Measurements from ENCODE around the gene DISC1. TPM values are rescaled to one million over a fixed set of nuclear protein-coding genes. Genes with fewer than 3 reads are reported as not detected.

DISC1 gene
- total RNA-seq, 1 experiment from 2014 or later: 1.8 TPM

- Histone ChIP-seq H4K20me1 (ENCODE audit: insufficient read depth) (no peaks in the 10 kb centered on the region), H3K4me1 (ENCODE audit: control insufficient read depth in 1 of 2, insufficient read depth in 2 of 2, low read length in 2 of 2) (no peaks in the 10 kb centered on the region), H3K4me2 (ENCODE audit: low read length) (no peak overlapping the region), H3K9ac (ENCODE audit: low read length) (no peak overlapping the region), H3K79me2 (ENCODE audit: insufficient read depth, low read length) (no peaks in the 10 kb centered on the region), H3K9me3 (ENCODE audit: control insufficient read depth in 1 of 2, insufficient read depth in 1 of 2, low read depth in 1 of 2, low read length in 2 of 2) (no peaks in the 10 kb centered on the region), H2AFZ (ENCODE audit: low read depth, low read length, poor library complexity, severe bottlenecking) (peak overlapping the region; percentile 52), H3K36me3 (ENCODE audit: control insufficient read depth in 1 of 2, insufficient read depth in 2 of 2, low read length in 2 of 2) (no peaks in the 10 kb centered on the region), H3K27ac (ENCODE audit: low read depth, low read length) (no peak overlapping the region), H3K4me3 (replicated peaks in 1 of 2; ENCODE audit: low read depth in 1 of 2, low read length in 2 of 2) (no peak overlapping the region), H3K27me3 (ENCODE audit: insufficient read depth, low read length) (no peaks in the 10 kb centered on the region), H3K9me2 (ENCODE audit: insufficient read depth) (no peaks in the 10 kb centered on the region)
- POLR2A ChIA-PET: no interaction called here
- no peak for TF ChIP-seq ATF3 (IDR thresholded peaks at IDR 0.05)
- TF ChIP-seq CTCF (IDR thresholded peaks at IDR 0.05 in 2 of 3, conservative IDR thresholded peaks at IDR 0.05 in 1 of 3; ENCODE audit: borderline replicate concordance in 1 of 3, insufficient read depth in 1 of 3, low read depth in 2 of 3, low read length in 2 of 3): peak; percentile 27 to 98 (median 97); a peak in 5 of 6 replicates
- TF ChIP-seq FOSL1 (IDR thresholded peaks at IDR 0.05; ENCODE audit: low read depth): no peak
- no peak for TF ChIP-seq POLR2AphosphoS5 (IDR thresholded peaks at IDR 0.05; ENCODE audit: low read depth, low read length)
- TF ChIP-seq RAD21 (IDR thresholded peaks at IDR 0.05; ENCODE audit: low read depth): peak; percentile 25; the same call in 1 of the 2 replicates
- TF ChIP-seq SP1 (IDR thresholded peaks at IDR 0.05; ENCODE audit: low read depth): no peak
- intact Hi-C loops (cut with micrococcal nuclease): no loop called here
- ATAC-seq (peak; percentile 100), DNase-seq (ENCODE audit: low read depth, low spot score) (peak; percentile 15)
- CTCF ChIA-PET: interaction anchor here (0.9 kb wide), 1 partner anchor 16 kb away, joined by 3 read pairs; no protein-coding TSS in a partner anchor
- BruUV-seq (replicated peaks): no TSS peak
- RAD21 ChIA-PET (ENCODE audit: low non-redundant PET in 1 of 2, low total read pairs in 2 of 2, uncharacterized antibody in 2 of 2, unreplicated experiment in 2 of 2): no interaction called here
These were observed 65.1 kb downstream of the DISC1 start for GRCh38 chr1:231691618-231692259.
